ENCODE results near the gene HOXD12. TPM values are rescaled to one million over a fixed set of nuclear protein-coding genes. Genes with fewer than 3 reads are reported as not detected.

HOXD12 gene
- total RNA-seq, 1 experiment from 2014 or later = not detected

- CTCF ChIA-PET = no interaction called here
- Mint-ChIP-seq H3K4me1 (ENCODE audit: low read depth, unreplicated experiment) (peaks cover 8% of the 10 kb centered on the region), H3K4me3 (ENCODE audit: low read depth, unreplicated experiment) (no peak overlapping the region), H3K36me3 (ENCODE audit: insufficient read depth, unreplicated experiment) (peaks cover 15% of the 10 kb centered on the region), H3K27ac (ENCODE audit: unreplicated experiment) (no peak overlapping the region), H3K9me3 (ENCODE audit: low read depth, unreplicated experiment) (no peaks in the 10 kb centered on the region), H3K27me3 (ENCODE audit: unreplicated experiment) (peaks cover 44% of the 10 kb centered on the region)
- BruUV-seq (replicated peaks) = no TSS peak
- TF ChIP-seq, protein P1, sequence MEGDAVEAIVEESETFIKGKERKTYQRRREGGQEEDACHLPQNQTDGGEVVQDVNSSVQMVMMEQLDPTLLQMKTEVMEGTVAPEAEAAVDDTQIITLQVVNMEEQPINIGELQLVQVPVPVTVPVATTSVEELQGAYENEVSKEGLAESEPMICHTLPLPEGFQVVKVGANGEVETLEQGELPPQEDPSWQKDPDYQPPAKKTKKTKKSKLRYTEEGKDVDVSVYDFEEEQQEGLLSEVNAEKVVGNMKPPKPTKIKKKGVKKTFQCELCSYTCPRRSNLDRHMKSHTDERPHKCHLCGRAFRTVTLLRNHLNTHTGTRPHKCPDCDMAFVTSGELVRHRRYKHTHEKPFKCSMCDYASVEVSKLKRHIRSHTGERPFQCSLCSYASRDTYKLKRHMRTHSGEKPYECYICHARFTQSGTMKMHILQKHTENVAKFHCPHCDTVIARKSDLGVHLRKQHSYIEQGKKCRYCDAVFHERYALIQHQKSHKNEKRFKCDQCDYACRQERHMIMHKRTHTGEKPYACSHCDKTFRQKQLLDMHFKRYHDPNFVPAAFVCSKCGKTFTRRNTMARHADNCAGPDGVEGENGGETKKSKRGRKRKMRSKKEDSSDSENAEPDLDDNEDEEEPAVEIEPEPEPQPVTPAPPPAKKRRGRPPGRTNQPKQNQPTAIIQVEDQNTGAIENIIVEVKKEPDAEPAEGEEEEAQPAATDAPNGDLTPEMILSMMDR (IDR thresholded peaks at IDR 0.05; ENCODE audit: unreplicated experiment) = no peak
- intact Hi-C loops (cut with micrococcal nuclease; ENCODE audit: unreplicated experiment) = loop anchor here (10.0 kb wide), 1 partner anchor 112 kb away; no protein-coding TSS in a partner anchor
- DNase-seq = no peak
Observed at GRCh38 chr2:176076796-176077195, 22.8 kb upstream of the HOXD12 start.

- CTCF ChIA-PET = interaction anchor here (0.6 to 1.2 kb wide), 2 partner anchors 262 to 373 kb away, joined by 3 to 4 read pairs; no protein-coding TSS in a partner anchor
- H3K27ac Mint-ChIP-seq (ENCODE audit: unreplicated experiment) = no peak overlapping the region
- peaks cover 8% of the 10 kb centered on the region for H3K4me1 Mint-ChIP-seq (ENCODE audit: low read depth, unreplicated experiment)
- peaks cover 2% of the 10 kb centered on the region for H3K9me3 Mint-ChIP-seq (ENCODE audit: low read depth, unreplicated experiment)
- H3K27me3 Mint-ChIP-seq (ENCODE audit: unreplicated experiment) = peaks cover 44% of the 10 kb centered on the region
- BruUV-seq (replicated peaks) = no TSS peak
- H3K36me3 Mint-ChIP-seq (ENCODE audit: insufficient read depth, unreplicated experiment) = peaks cover 15% of the 10 kb centered on the region
- intact Hi-C loops (cut with micrococcal nuclease; ENCODE audit: unreplicated experiment) = loop anchor here (10.0 kb wide), 1 partner anchor 114 kb away; no protein-coding TSS in a partner anchor
- DNase-seq = no peak
- H3K4me3 Mint-ChIP-seq (ENCODE audit: low read depth, unreplicated experiment) = peak overlapping the region; percentile 86
- TF ChIP-seq, protein P1 (IDR thresholded peaks at IDR 0.05; ENCODE audit: unreplicated experiment) = no peak
Observed at GRCh38 chr2:176078541-176079284, 20.9 kb upstream of the HOXD12 start.

DNA sequence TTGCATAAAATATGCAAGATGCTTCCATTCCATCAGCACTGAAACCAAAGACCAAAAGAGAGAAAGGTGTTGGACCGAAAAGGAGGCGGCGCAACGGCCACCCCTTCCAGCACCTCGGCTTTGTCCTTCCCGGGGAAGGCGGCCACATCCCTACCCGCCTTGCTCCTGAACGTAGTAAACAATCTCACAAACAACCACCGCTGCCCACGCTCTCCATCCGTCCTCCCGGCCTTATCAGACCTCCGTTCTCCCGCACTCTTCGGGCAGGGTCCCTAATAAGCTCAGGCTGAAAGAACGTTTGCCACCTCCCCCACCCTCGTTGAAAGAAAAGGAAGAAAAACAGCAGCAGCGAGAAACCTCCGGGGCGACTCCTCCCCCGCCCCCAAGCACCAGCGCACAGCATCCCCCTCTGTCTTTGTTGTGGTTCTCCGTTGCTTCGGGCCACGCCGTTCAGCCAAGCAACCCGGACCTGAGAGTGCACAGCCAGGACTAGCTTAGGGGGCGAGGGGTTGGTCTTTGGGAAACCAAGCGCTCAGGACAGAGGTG, 20.2 kb upstream of the HOXD12 start:
- Mint-ChIP-seq H3K27me3 (ENCODE audit: unreplicated experiment) (peaks cover 41% of the 10 kb centered on the region), H3K9me3 (ENCODE audit: low read depth, unreplicated experiment) (peaks cover 2% of the 10 kb centered on the region), H3K4me1 (ENCODE audit: low read depth, unreplicated experiment) (peaks cover 8% of the 10 kb centered on the region), H3K27ac (ENCODE audit: unreplicated experiment) (no peak overlapping the region), H3K4me3 (ENCODE audit: low read depth, unreplicated experiment) (peak overlapping the region; percentile 86), H3K36me3 (ENCODE audit: insufficient read depth, unreplicated experiment) (peaks cover 15% of the 10 kb centered on the region)
- CTCF ChIA-PET = interaction anchor here (0.6 to 1.2 kb wide), 2 partner anchors 263 to 374 kb away, joined by 3 to 4 read pairs; no protein-coding TSS in a partner anchor
- no TSS peak for BruUV-seq (replicated peaks)
- TF ChIP-seq, protein P1 (IDR thresholded peaks at IDR 0.05; ENCODE audit: unreplicated experiment) = no peak
- intact Hi-C loops (cut with micrococcal nuclease; ENCODE audit: unreplicated experiment) = loop anchor here (10.0 kb wide), 1 partner anchor 115 kb away; no protein-coding TSS in a partner anchor
- DNase-seq = no peak

GRCh38 chr2:176079831-176080539, 19.6 kb upstream of the HOXD12 start:
- TF ChIP-seq, protein P1 (IDR thresholded peaks at IDR 0.05; ENCODE audit: unreplicated experiment) = peak; percentile 93

More at GRCh38 chr2:176079831-176080539, 19.6 kb upstream of the HOXD12 start:
- H3K9me3 Mint-ChIP-seq (ENCODE audit: low read depth, unreplicated experiment) = peaks cover 2% of the 10 kb centered on the region
- no TSS peak for BruUV-seq (replicated peaks)
- intact Hi-C loops (cut with micrococcal nuclease; ENCODE audit: unreplicated experiment) = loop anchor here (10.0 kb wide), 1 partner anchor 115 kb away; no protein-coding TSS in a partner anchor
- CTCF ChIA-PET = interaction anchor here (1.0 to 1.2 kb wide), 2 partner anchors 274 to 374 kb away, joined by 3 read pairs; no protein-coding TSS in a partner anchor
- H3K36me3 Mint-ChIP-seq (ENCODE audit: insufficient read depth, unreplicated experiment) = peaks cover 15% of the 10 kb centered on the region
- DNase-seq = peak; percentile 79
- H3K27ac Mint-ChIP-seq (ENCODE audit: unreplicated experiment) = no peak overlapping the region
- peaks cover 34% of the 10 kb centered on the region for H3K27me3 Mint-ChIP-seq (ENCODE audit: unreplicated experiment)
- H3K4me3 Mint-ChIP-seq (ENCODE audit: low read depth, unreplicated experiment) = peak overlapping the region; percentile 86
- H3K4me1 Mint-ChIP-seq (ENCODE audit: low read depth, unreplicated experiment) = peaks cover 8% of the 10 kb centered on the region
